Measurements from ENCODE around the gene BMERB1.

GRCh38 chr16:15597822-15598647, 163.6 kb downstream of the BMERB1 start:
- no peak for TF ChIP-seq POLR2AphosphoS5 (IDR thresholded peaks at IDR 0.05; ENCODE audit: low read depth, low read length)
- no peak for TF ChIP-seq TAF1 (IDR thresholded peaks at IDR 0.05; ENCODE audit: low read depth, low read length)
- TF ChIP-seq POU2F2 (IDR thresholded peaks at IDR 0.05; ENCODE audit: low read depth, low read length), result no peak
- TF ChIP-seq POLR2A (IDR thresholded peaks at IDR 0.05; ENCODE audit: low read depth, low read length), result no peak

Measured in GM12891 (cell line).